Breast epithelium (tissue), 3 donors: ENCODE results near the gene SH3BGRL2.

Experiments used
- POLR2A ChIP-seq: fragments of 450-650 bp; IDR thresholded peaks from one replicate; pipeline ENCODE4 v1.6.1; 2016; ENCODE audit warnings: antibody characterized with exemption, mild to moderate bottlenecking, moderate library complexity
- POLR2AphosphoS5 ChIP-seq, 3 donors: sonication (generic); formaldehyde crosslinking; IDR thresholded peaks; one replicate each; pipeline ENCODE4 v1.6.1; 2017; ENCODE audit warnings: antibody characterized with exemption in 3 of 3
- TF ChIP-seq, protein P1 (sequence below), 3 donors: fragments of 450-650 bp; IDR thresholded peaks; one replicate each; pipeline ENCODE4 v1.5.1; 2016 to 2017; ENCODE audit warnings: antibody characterized with exemption in 3 of 3, mild to moderate bottlenecking in 3 of 3, moderate library complexity in 3 of 3

DNA sequence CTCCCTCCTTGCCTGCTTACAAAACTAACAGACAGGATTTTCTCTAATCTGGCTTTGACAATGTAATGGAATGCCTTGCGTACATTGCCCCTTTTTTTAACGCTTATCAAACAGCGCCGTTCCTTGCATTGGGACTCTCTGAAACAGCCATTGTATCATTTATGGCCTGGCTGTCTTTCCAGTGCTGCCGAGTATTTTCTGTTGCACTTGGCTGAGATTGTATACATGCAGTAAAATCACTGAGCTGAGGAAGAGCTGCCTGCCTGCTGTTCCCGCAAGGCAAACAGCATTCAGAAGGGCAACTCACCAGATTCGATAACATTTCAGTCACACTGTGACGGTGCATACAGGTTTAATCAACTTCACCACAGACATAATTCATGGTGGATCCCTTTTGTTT is 106.0 kb downstream of the SH3BGRL2 start:
- TF ChIP-seq POLR2AphosphoS5 (IDR thresholded peaks at IDR 0.05): no peak
- TF ChIP-seq, protein P1, sequence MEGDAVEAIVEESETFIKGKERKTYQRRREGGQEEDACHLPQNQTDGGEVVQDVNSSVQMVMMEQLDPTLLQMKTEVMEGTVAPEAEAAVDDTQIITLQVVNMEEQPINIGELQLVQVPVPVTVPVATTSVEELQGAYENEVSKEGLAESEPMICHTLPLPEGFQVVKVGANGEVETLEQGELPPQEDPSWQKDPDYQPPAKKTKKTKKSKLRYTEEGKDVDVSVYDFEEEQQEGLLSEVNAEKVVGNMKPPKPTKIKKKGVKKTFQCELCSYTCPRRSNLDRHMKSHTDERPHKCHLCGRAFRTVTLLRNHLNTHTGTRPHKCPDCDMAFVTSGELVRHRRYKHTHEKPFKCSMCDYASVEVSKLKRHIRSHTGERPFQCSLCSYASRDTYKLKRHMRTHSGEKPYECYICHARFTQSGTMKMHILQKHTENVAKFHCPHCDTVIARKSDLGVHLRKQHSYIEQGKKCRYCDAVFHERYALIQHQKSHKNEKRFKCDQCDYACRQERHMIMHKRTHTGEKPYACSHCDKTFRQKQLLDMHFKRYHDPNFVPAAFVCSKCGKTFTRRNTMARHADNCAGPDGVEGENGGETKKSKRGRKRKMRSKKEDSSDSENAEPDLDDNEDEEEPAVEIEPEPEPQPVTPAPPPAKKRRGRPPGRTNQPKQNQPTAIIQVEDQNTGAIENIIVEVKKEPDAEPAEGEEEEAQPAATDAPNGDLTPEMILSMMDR (IDR thresholded peaks at IDR 0.05): no peak
- no peak for TF ChIP-seq POLR2A
